Activated gamma-delta T cell (primary cell): Measurements from ENCODE around the gene CFAP77.

ENCODE experiments used
- DNase-seq: peaks from one replicate; lab custom pipeline; 2025; lab: John Stamatoyannopoulos, UW

The CFAP77 gene

GRCh38 chr9:132408521-132408920, 1.5 kb upstream of the CFAP77 start:
- DNase-seq, result no peak

DNA sequence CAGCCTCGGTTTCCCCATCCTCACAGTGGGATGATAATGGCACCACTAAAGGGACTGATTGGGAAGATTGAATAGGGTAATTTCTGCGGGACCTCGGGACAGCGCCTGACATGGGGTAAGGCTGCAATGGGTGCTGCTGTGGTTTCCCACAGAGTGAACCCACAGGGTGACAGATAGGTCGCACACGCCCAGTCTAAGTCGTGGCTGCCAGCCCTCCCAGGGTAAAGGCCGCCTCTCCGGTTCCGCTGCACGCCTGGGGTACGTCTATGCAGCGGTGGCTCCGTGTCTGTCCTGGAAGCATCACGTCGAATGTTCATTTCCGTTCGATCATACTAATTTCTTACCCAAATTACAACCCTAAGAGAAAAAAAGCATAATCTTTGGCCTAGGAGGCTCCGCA, 631 bp downstream of the CFAP77 start:
- no peak for DNase-seq

DNA sequence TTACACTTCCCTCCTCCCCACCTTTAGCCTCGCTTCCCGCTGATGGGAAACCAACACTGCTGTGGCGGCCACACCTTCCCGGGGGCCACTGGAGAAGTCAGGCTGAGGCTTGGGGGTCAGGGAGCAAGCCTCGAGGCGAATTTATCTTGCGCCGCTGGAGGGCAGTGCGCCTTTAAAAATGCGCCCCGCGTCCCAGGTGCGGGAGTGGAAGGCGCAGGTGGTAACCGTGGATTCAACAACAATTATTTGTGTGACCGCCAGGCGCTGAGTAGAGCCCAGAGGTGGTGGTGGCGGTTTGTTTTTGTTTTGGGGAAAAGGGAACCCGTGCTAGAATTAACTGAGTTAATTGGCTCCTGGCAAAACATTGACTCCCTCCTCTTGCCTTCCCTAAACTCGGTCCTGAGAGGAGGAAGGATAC, 1.1 kb downstream of the CFAP77 start:
- DNase-seq, result peak; percentile 28

DNA sequence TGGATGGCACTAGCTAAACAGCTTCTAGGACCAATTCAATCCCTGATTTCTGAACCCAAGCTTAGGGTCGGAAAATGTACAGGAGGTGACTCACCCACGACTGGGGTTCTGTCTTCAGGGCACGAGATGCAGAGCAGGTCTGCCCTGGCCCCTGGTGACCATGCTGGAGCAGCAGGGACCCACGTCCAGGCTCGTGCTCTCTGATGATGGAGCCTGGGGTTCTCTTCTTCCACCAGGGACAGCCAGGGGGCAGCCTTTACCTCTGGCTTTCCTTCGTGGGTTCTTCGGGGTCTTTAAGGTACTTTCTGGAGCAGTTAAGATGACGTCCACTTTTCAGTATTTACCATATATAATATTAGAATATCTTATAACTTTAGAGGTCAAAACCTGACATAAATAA, 2.1 kb downstream of the CFAP77 start:
- no peak for DNase-seq

GRCh38 chr9:132413926-132414325, 3.9 kb downstream of the CFAP77 start:
- no peak for DNase-seq

DNA sequence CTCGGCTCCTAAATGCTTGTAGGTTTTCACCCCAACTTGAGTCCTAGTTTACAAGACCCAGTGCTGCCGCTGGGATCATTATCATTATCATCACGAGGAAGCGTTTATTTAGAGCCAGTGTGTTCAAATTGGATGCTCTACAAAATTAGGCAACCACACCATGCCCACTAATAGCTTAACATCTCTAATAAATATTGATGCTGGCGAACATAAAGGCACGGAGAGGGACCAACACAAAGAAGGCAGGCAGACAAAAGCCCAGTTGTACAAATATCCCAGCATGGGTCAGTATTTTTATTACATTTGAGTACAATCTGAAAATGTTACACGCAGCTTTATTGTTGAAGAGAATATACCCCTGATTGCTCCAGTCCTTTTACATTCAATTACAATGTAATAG, 4.7 kb downstream of the CFAP77 start:
- no peak for DNase-seq

GRCh38 chr9:132415181-132415580, 5.2 kb downstream of the CFAP77 start:
- DNase-seq, result no peak

GRCh38 chr9:132418726-132419363, 8.8 kb downstream of the CFAP77 start:
- DNase-seq, result no peak

GRCh38 chr9:132422574-132422973, 12.6 kb downstream of the CFAP77 start:
- no peak for DNase-seq

DNA sequence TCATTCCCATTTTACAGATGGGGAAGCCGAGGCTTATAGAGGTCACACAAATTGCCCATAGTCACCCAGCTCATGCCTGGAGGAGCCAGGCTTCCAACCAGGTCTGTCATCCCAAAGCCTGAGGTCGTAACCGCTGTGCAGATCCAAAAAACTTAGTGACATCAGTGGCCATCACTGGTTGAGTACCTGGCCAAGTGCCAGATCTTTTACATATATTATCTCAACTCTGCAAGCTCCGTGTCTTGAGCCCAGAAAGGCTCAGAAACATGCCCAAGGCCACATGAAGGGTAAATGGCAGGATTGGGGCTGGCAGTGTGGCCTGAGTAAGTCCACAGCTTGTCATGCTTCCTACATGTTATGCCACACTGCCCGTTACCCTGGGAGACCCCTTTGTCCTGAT, 13.5 kb downstream of the CFAP77 start:
- no peak for DNase-seq

- DNase-seq, result no peak
These were observed 15.1 kb downstream of the CFAP77 start for GRCh38 chr9:132424857-132425674.

GRCh38 chr9:132425675-132426062, 15.7 kb downstream of the CFAP77 start:
- DNase-seq, result no peak

DNA sequence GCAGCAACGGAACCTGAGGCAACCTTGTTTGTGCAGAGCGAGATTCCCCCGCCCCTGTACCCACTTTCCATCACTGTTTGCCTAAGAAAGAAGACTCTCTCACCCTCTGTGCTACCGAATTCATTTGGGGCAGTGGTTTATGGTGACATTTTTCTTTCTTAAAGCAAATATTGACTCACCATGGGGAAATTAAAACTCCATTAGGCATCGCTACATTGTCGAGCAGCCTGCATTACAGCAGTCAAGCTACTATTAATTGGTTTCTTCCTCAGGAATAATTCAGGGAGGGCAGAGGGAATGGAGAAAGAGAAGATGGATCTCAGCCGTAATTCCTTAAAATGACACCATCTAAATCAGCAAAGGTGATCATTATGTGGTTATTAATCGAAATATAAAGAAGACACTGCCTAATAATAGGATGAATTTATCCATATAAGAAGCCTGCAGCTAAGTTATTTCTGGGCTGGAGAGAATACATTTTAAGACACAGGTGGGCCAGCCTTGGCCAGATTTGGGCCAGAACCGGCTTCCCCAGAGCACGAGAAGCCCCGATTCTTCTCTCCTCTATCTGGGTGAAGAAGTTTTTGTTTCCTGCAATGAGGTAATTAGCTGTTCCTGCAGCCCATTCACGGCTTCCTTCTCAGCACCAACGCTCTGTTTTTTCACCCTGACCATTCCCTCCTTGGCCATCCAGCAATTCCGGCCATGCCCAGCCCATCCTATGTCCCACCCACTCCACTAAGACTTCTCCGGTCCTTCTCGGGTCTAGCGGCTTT, 16.8 kb downstream of the CFAP77 start:
- no peak for DNase-seq

- no peak for DNase-seq
These were observed 21.0 kb downstream of the CFAP77 start for GRCh38 chr9:132430998-132431397.

DNA sequence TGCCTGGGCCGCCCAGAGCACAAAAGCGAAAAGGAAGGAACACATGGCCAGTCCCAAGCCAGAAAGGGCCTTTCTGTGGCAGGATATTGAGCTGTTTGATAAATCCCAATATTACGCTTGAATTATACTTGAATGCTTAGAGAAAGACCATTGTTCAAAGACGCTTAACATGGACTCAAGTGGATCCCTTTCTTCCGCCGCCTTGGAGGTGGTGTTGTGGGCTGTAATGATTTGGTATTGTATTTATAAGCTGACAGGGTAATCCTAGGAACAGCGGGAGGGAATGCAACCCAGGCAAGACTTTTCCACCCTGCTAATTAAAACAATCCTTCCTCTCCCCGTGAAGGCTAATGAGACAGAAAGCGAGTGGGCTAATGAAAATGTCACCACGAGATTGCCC, 24.9 kb downstream of the CFAP77 start:
- DNase-seq, result no peak

GRCh38 chr9:132439153-132439552, 29.1 kb downstream of the CFAP77 start:
- no peak for DNase-seq

- DNase-seq, result no peak
These were observed 30.7 kb downstream of the CFAP77 start for GRCh38 chr9:132440735-132441134.

DNA sequence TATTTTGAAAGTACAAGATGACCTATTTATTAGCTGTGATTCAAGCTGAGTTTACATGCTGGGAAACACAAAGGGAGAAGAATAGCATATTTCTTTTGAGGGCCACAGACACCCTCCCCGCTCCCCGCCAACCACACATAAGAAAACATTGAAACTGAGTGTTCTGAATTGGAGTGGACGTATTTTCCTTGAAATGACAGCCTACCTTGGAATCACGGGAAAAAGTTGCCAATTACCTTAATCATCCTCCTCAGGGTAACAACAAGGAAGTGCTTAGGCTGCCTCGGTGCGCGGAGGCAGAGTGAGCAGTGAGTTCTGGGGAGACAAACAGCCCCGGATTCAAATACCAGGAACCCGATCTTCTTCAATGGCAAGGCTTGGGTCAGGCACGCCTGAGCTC, 31.4 kb downstream of the CFAP77 start:
- DNase-seq, result no peak

DNA sequence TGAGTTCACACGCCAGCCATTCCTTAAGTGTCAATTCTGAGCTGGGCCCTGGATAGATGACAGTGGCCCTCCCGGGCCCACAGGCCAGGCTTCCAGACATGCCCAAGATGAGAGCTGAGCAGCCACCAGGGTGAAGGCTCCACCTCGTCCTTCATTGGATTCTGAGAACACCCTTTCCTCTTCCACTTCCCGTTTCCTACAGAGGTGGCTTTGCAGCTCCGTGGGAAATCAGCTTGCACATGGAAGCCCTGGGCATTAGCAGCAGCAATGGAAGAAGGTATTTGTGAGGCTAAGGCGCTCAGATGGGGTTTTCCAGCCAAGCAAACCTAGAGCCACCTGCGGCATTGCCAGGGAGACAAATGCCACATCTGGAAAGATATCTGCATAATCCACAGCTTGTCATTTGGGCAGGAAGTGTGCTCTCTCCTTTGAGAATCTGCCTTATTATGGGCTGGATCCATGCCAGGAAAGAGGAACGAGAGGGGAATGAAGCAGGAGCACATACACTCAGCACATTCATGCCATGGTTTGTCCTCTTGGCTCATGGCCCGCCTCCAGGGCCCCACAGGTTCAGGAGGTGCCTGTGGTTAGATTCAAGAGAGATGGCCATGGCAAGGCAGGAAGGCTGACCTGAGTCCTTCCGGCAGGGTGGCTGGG, 34.1 kb downstream of the CFAP77 start:
- DNase-seq, result no peak

GRCh38 chr9:132446887-132447286, 36.9 kb downstream of the CFAP77 start:
- no peak for DNase-seq

DNA sequence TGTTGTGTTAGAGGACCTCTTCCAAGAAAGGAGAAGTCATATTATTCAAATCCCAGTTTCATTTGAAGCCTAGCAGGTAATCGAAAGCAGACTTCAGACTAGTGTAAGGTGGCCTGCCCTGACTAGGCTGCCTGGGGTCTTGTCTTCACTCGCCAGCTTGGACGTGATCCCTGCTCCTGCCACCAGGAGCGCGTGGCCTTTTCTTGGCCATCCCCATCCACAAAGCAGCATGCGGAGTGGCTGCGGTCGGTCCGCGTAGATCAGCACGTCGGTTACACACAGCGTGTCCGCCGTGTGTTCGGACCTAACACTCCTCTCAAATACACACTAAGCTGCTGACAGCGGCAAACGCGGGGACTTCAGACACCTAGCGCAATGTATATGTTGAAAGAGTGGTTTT, 37.3 kb downstream of the CFAP77 start:
- no peak for DNase-seq

- DNase-seq, result no peak
These were observed 37.9 kb downstream of the CFAP77 start for GRCh38 chr9:132447902-132448301.
